GM12865 (cell line): ENCODE data around the gene TBKBP1.

Experiments
- DNase-seq: peaks from one replicate; pipeline ENCODE4 v3.0.0; 2010; ENCODE audit warnings: low read depth
- H3K4me3 ChIP-seq: 2 replicates; pipeline ENCODE4 v1.5.1; 2011; ENCODE audit warnings: mild to moderate bottlenecking, low read depth, low read length, control low read depth
- TF ChIP-seq, protein P1 (sequence below): IDR thresholded peaks from 2 replicates; pipeline ENCODE4 v1.5.1; 2011; ENCODE audit warnings: low read length, control low read depth, low read depth, inconsistent platforms; ENCODE audit not compliant: insufficient read depth; ENCODE audit errors: missing control alignments

The TBKBP1 gene

DNA sequence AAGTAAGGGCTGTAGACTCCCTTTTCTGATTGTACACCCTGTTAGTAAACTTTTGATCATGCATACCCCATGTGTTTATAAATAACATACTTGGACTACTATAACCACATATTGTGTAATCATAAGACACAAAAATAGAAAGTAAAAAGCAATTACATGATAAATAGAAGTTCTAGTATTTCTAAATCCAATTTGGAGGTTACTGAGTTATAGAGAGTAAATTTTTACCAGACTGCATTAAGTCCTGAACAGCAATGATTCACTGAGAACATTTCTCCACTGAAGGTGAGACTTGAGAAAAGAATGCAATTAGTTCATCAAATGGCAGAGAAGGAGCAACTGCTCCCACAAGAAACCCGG is 7.7 kb upstream of the TBKBP1 start:
- DNase-seq = no peak
- TF ChIP-seq, protein P1, sequence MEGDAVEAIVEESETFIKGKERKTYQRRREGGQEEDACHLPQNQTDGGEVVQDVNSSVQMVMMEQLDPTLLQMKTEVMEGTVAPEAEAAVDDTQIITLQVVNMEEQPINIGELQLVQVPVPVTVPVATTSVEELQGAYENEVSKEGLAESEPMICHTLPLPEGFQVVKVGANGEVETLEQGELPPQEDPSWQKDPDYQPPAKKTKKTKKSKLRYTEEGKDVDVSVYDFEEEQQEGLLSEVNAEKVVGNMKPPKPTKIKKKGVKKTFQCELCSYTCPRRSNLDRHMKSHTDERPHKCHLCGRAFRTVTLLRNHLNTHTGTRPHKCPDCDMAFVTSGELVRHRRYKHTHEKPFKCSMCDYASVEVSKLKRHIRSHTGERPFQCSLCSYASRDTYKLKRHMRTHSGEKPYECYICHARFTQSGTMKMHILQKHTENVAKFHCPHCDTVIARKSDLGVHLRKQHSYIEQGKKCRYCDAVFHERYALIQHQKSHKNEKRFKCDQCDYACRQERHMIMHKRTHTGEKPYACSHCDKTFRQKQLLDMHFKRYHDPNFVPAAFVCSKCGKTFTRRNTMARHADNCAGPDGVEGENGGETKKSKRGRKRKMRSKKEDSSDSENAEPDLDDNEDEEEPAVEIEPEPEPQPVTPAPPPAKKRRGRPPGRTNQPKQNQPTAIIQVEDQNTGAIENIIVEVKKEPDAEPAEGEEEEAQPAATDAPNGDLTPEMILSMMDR = no peak
- no peak overlapping the region for H3K4me3 ChIP-seq

DNA sequence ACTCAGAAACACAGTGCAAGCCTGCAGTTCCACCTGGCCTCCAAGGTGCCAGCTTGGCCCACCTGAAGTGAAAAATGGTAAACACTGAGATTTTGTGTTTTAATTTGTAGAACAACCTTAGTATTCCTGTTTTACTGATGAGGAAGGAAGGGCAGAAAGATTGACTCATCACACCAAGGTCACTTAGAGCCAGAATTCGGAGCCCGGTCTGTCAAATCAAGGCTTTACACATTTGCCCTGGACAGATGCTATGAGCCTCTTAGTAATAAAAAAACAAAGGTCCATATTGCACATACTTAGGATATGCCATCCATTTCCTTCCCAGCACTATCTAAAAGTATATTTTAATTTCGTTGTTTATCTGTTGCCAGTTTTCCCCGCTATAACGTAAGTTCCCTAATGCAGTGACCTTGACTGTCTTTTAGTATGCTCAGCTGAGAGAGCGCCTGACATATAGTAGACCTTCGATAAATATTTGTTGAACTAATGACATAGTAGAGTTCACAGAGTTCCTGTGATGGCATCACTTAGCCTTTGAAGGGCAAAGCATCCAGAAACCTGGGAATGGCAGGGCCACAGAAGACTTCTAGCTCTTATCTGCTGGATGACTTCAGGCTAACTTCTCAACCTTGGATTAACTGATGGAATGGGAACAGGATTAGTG is 7.2 kb upstream of the TBKBP1 start:
- TF ChIP-seq, protein P1 = no peak
- no peak for DNase-seq
- no peak overlapping the region for H3K4me3 ChIP-seq

DNA sequence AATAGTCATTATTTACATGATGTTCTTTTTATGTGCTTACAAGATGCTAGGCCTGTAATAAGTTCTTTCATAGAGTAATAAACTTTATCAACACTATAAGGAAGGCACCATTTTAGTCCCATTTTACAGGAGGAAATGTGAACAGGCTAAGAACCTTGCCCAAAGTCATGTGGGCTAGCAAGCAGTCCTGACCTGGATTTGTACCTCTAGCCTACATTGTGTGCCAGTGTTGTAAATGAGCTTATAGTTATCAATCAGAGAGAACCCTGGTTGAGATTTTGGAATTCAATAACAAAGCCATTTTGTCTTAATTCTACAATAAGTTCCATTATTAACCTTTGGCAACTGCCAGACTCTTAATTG is 6.7 kb upstream of the TBKBP1 start:
- no peak overlapping the region for H3K4me3 ChIP-seq
- TF ChIP-seq, protein P1 = no peak
- no peak for DNase-seq

DNA sequence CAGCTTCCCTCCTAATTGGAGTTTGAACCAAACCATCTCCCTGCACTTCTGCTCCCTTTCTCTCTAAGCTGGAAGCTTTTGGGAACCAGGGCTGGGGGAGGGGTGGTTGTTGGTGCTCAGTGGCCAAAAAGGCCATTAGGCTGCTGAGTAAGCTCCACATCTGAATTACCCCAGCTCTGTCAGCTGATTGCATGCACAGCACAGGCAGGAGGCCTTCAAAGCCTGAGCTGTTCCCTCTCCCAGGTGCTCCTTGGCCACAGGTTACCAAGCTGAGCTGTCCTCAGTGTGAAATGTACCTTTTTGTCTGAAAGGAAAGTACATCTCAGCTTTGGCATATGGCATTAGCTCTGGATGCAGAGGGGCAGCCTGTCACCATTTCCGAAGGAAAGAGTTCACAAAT is 6.2 kb upstream of the TBKBP1 start:
- no peak for DNase-seq
- H3K4me3 ChIP-seq = no peak overlapping the region
- TF ChIP-seq, protein P1 = no peak

DNA sequence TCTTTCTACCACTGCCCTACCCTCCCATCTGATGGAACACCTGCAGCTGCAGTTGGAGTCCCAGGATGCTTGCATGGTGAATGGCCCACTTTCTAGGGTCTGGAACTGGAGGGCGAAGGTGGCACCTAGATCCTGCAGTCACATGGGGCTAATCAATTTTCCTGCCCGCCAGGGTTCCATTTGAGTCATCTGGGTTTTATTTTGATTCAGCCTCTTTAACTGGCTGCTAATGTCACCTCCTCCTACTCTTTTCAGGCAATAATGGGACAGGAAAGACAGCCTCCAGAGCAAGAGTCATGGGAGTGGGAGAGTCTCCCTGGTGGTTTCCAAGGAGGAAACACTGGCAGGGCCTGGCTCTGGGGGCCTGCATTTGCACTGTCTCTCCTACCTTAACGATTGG is 3.8 kb upstream of the TBKBP1 start:
- no peak overlapping the region for H3K4me3 ChIP-seq
- DNase-seq = no peak
- TF ChIP-seq, protein P1 = no peak

DNA sequence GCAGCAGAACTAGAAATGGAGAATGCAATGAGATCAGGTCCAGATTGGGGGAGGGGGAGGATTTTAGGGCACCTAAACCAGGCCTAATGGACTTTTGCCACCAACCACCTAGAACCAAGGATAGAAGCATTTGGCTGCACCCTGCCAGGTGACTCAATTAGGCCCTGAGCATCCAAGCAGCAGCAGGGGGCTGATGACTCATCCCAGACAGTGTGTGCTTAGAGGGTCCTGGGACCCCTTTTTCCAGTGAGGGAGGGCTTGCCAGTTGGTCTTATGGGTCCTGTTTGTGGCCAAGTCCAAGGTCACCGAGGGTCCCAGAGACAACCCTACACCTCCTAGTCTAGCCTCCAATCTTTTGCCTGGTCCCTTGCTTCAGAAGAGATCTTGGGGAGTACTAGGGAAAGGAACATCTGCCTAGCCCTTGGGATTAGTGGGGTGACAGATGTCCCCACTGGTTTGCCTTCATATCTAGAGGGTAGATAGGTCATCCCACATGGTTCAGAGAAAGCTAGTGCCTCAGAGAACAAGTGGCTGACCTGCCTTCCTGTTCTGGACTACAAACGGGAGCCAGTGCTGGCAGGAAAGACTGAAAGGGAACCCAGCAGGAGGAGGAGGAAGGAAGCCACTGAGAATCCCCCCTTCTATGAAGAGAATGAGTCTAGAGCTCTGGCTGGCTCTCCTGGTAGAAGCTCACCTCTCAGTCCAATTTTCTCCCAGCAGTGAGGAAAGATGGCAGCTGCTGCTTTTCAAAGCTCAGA is 1.6 kb upstream of the TBKBP1 start:
- no peak overlapping the region for H3K4me3 ChIP-seq
- no peak for DNase-seq
- TF ChIP-seq, protein P1 = no peak
